Calu3 (cell line): ENCODE results near the gene SDK2. TPM values are rescaled to one million over a fixed set of nuclear protein-coding genes. Genes with fewer than 3 reads are reported as not detected.
"Not testable (repeated sequence)": the region's sequence is repeated elsewhere in the genome, so short reads cannot be mapped to it uniquely, and the experiment has no call there.

Experiments used
- BruUV-seq: library from RNA; stranded (reverse); fragments of 400-500 nt; replicated peaks from 2 replicates; lab custom pipeline; 2021; lab: Mats Ljungman, UMichigan
- CTCF ChIA-PET: fragments of 300-600 bp; sonication (Branson Sonifier 250); formaldehyde crosslinking; loops from one replicate; lab custom pipeline; 2022; ENCODE audit warnings: antibody characterized with exemption; lab: Charles Lee
- DNase-seq: peaks from one replicate; pipeline ENCODE4 v3.0.0; 2022
- H3K27ac Mint-ChIP-seq: one replicate; pipeline ENCODE4 v1.8.0; 2022; ENCODE audit warnings: mixed read lengths; ENCODE audit not compliant: unreplicated experiment
- H3K27me3 Mint-ChIP-seq: one replicate; pipeline ENCODE4 v1.8.0; 2022; ENCODE audit warnings: mixed read lengths; ENCODE audit not compliant: unreplicated experiment
- H3K36me3 Mint-ChIP-seq: one replicate; pipeline ENCODE4 v1.8.0; 2022; ENCODE audit warnings: mild to moderate bottlenecking, moderate library complexity, mixed read lengths; ENCODE audit not compliant: insufficient read depth, unreplicated experiment
- H3K4me1 Mint-ChIP-seq: one replicate; pipeline ENCODE4 v1.8.0; 2022; ENCODE audit warnings: mild to moderate bottlenecking, low read depth, mixed read lengths; ENCODE audit not compliant: unreplicated experiment
- H3K4me3 Mint-ChIP-seq: one replicate; pipeline ENCODE4 v1.8.0; 2022; ENCODE audit warnings: mild to moderate bottlenecking, low read depth, moderate library complexity, mixed read lengths; ENCODE audit not compliant: unreplicated experiment
- H3K9me3 Mint-ChIP-seq: one replicate; pipeline ENCODE4 v1.8.0; 2022; ENCODE audit warnings: low read depth, mixed read lengths; ENCODE audit not compliant: unreplicated experiment
- CTCF ChIP-seq: fragments of 200-600 bp; IDR thresholded peaks from one replicate; pipeline ENCODE4 v1.8.0; 2022; ENCODE audit warnings: antibody characterized with exemption; ENCODE audit not compliant: unreplicated experiment
- intact Hi-C: fragments of 100-400 bp; cut with micrococcal nuclease; formaldehyde crosslinking; loops from one replicate; pipeline ENCODE4 v1.10.0; 2022; ENCODE audit not compliant: unreplicated experiment
- total RNA-seq: library from RNA; stranded (reverse); gene quantifications from 2 replicates; pipeline ENCODE4 v1.2.3, GENCODE V29; 2022

Gene SDK2
- total RNA-seq, 1 experiment from 2014 or later, result not detected

- no peak for TF ChIP-seq CTCF
- H3K9me3 Mint-ChIP-seq, result no peaks in the 10 kb centered on the region
- peak overlapping the region; percentile 94 for H3K4me3 Mint-ChIP-seq
- intact Hi-C loops, result loop anchor here (2.0 kb wide), 1 partner anchor 29 kb away; no protein-coding TSS in a partner anchor
- H3K36me3 Mint-ChIP-seq, result peaks cover 55% of the 10 kb centered on the region
- BruUV-seq, result TSS peak; percentile 59
- H3K4me1 Mint-ChIP-seq, result peaks cover 33% of the 10 kb centered on the region
- no peaks in the 10 kb centered on the region for H3K27me3 Mint-ChIP-seq
- DNase-seq, result no peak
- CTCF ChIA-PET, result interaction anchor here (0.8 to 3.1 kb wide), 7 partner anchors 18 to 59 kb away, joined by 5 to 24 read pairs (median 6); no protein-coding TSS in a partner anchor
- peak overlapping the region; percentile 93 for H3K27ac Mint-ChIP-seq
Observed at GRCh38 chr17:73311428-73311780, 332.8 kb downstream of the SDK2 start.

- CTCF ChIA-PET, result interaction anchor here (0.7 to 3.1 kb wide), 9 partner anchors 17 to 61 kb away, joined by 4 to 24 read pairs (median 6); no protein-coding TSS in a partner anchor
- intact Hi-C loops, result loop anchor here (2.0 to 5.0 kb wide), 3 partner anchors 31 to 62 kb away; no protein-coding TSS in a partner anchor
- DNase-seq, result peak; percentile 26
- Mint-ChIP-seq H3K27ac (peak overlapping the region; percentile 93), H3K9me3 (no peaks in the 10 kb centered on the region), H3K27me3 (no peaks in the 10 kb centered on the region), H3K4me1 (peaks cover 41% of the 10 kb centered on the region), H3K4me3 (peak overlapping the region; percentile 94), H3K36me3 (peaks cover 55% of the 10 kb centered on the region)
- TF ChIP-seq CTCF, result no peak
- BruUV-seq, result TSS peak; percentile 40
Observed at GRCh38 chr17:73309727-73310596, 334.3 kb downstream of the SDK2 start.

- H3K27me3 Mint-ChIP-seq, DNase-seq, BruUV-seq, H3K9me3 Mint-ChIP-seq: not testable (repeated sequence)
- intact Hi-C loops, result loop anchor here (1.0 to 5.0 kb wide), 3 partner anchors 16 to 63 kb away; no protein-coding TSS in a partner anchor
- peak overlapping the region; percentile 93 for H3K27ac Mint-ChIP-seq
- H3K4me3 Mint-ChIP-seq, result peak overlapping the region; percentile 94
- H3K4me1 Mint-ChIP-seq, result peaks cover 52% of the 10 kb centered on the region
- peaks cover 55% of the 10 kb centered on the region for H3K36me3 Mint-ChIP-seq
- CTCF ChIA-PET, result interaction anchor here (1.3 to 3.1 kb wide), 6 partner anchors 15 to 51 kb away, joined by 4 to 12 read pairs (median 6); partner anchors contain the start of gene CPSF4L
Observed at GRCh38 chr17:73308959-73309358, 335.3 kb downstream of the SDK2 start.

GRCh38 chr17:73308017-73308823 is 336.0 kb downstream of the SDK2 start:
- BruUV-seq, result TSS peak; percentile 2
- Mint-ChIP-seq H3K27me3 (no peaks in the 10 kb centered on the region), H3K9me3 (no peaks in the 10 kb centered on the region), H3K36me3 (peaks cover 55% of the 10 kb centered on the region), H3K27ac (peak overlapping the region; percentile 91), H3K4me3 (peak overlapping the region; percentile 70), H3K4me1 (peaks cover 57% of the 10 kb centered on the region)
- CTCF ChIA-PET, result interaction anchor here (0.6 to 3.1 kb wide), 10 partner anchors 10 to 748 kb away, joined by 3 to 12 read pairs (median 5); partner anchors contain the start of gene CPSF4L
- no peak for TF ChIP-seq CTCF
- DNase-seq, result peak; percentile 92
- intact Hi-C loops, result loop anchor here (1.0 to 5.0 kb wide), 3 partner anchors 15 to 64 kb away; no protein-coding TSS in a partner anchor
